LNCAP (cell line): ENCODE data around the gene SRRM2.

Experiments
- TF ChIP-seq, protein P1 (sequence below): fragments of 450-650 bp; IDR thresholded peaks from 2 replicates; pipeline ENCODE4 v1.5.1; 2017; ENCODE audit warnings: mild to moderate bottlenecking

Gene SRRM2

DNA sequence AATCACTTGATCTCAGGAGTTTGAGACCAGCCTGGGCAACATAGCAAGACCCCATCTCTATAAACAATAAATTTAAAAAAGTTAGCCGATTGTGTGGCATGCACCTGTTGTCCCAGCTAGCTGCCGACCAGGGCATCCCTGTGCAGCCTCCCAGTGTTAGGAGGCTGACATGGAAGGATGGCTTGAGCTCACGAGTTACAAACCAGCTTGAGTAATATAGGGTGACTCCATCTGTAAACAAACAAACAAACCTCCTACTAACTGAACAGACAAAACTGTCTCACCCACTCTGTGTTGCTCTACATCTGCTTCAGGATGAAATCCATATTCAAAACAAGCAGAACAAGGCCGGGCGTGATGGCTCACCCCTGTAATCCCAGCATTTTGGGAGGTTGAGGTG is 25.5 kb upstream of the SRRM2 start:
- TF ChIP-seq, protein P1, sequence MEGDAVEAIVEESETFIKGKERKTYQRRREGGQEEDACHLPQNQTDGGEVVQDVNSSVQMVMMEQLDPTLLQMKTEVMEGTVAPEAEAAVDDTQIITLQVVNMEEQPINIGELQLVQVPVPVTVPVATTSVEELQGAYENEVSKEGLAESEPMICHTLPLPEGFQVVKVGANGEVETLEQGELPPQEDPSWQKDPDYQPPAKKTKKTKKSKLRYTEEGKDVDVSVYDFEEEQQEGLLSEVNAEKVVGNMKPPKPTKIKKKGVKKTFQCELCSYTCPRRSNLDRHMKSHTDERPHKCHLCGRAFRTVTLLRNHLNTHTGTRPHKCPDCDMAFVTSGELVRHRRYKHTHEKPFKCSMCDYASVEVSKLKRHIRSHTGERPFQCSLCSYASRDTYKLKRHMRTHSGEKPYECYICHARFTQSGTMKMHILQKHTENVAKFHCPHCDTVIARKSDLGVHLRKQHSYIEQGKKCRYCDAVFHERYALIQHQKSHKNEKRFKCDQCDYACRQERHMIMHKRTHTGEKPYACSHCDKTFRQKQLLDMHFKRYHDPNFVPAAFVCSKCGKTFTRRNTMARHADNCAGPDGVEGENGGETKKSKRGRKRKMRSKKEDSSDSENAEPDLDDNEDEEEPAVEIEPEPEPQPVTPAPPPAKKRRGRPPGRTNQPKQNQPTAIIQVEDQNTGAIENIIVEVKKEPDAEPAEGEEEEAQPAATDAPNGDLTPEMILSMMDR: no peak

GRCh38 chr16:2728034-2728433 is 24.4 kb upstream of the SRRM2 start:
- TF ChIP-seq, protein P1: no peak

DNA sequence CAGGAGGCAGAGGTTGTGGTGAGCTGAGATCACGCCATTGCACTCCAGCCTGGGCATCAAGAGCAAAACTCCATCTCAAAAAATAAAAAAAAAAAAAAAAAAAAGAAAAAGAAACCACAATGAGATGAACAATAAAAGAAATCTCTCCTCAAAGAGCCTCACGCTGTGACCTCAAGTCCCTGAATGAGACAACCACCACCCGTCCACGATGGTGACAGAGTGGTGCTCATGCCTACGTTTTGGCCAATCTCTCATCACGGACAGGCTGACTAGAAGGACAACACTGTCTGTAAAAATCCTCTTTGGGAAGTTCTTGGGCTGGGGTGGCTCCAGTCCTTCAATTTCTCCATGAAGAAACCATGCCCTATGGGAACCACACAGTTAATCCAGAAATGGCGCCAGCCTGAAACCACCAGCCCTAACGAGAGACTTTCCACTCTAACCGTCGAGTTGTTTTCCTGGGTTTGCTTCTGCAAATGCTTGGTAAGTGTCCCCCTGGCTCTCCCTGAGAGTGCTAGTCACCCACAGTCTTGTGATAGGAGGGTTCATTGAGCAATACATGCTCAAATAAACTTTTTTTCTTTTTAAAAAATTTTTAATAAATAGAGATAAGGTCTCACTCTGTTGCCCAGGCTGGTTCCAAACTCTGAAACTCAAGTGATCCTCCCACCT is 17.5 kb upstream of the SRRM2 start:
- TF ChIP-seq, protein P1: no peak

DNA sequence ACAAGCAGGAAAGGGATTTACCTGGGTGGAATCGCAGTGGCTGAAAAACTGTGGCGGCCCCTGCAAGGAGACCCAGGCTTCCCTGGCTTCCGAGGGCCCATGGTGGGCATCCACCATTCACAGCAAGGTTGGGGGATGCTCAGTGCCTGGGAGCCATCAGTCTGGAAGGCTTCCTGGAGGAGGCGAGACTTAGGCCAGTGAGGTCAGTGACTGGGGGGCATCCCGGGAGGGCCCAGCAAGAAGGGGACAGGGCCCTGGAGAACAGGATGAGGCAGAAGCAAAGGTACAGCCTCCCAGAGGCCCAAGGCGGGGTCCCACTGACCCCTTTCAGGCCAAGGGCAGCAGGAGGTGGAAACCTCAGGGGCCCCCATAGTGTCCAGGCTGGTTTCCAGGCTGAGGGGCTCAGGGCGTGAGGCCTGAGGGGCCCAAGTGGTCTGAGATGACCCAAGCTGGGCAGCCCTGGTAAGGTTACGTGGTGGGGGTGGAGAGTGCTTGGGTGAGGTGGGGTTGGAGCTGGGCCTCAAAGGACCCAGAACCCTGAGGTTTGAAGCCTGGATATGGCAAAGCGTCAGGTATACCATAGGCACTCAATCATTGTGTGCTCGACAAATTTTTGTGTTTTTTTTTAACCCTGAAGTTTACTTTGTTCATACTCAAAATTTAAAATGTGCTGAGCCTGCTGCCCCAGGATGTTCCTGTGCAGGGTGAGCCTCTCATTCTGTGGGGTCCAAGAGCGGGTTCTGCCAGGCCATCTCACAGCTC is 15.8 kb upstream of the SRRM2 start:
- TF ChIP-seq, protein P1: no peak

DNA sequence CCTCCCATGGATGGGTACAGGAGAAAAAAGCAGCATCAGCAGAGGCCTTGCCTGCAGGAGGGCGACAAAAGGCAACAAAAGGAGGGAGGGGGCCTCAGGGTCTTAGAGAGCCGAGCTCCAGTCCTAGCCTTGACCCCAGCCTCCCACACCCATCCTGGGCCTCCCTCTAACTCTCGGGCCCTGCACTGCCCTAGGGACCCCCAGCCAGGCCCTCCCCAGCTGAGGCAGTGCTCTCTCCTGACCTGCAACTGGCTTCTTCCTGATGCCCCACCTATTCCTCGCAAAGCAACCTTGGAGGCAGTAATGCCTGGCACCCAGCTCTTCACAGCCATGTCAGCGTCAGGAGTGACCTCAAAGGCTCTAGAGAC is 15.2 kb upstream of the SRRM2 start:
- TF ChIP-seq, protein P1: no peak

DNA sequence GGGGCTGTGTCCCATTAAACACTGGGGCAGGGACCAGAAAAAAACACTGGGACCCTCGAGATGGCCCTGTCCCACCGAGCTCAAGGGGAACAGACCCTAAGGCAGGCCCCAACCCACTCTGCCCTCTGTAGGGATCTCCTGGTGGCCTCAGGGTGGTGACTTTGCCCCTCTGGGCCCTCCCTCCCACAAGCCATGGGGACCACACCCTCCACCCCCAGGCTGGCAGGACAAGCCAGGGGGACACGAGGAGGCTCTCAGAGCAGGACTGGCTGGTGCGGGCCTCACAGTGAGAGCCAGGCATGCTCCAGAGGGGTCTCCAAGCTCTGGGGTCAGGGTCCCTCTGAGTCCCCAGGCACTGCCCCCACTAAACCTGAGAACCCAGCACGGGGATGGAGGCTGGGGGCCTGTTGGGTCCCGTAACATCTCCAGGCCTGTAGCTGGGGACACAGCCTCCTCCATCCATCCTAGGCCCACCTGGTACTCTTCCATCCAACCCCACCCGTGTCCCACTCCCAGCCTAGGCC is 14.5 kb upstream of the SRRM2 start:
- TF ChIP-seq, protein P1: no peak

- TF ChIP-seq, protein P1: no peak
Measured at GRCh38 chr16:2738615-2739014, 13.8 kb upstream of the SRRM2 start.
